LNCaP clone FGC (cell line): ENCODE data around the gene LEF1.

ENCODE experiments used
- DNase-seq: peaks from one replicate; pipeline ENCODE4 v3.0.0-alpha.2; 2011; ENCODE audit warnings: low read depth
- H3K4me3 ChIP-seq: 2 replicates; pipeline ENCODE4 v1.5.1; 2011; ENCODE audit warnings: mild to moderate bottlenecking, low read depth, low read length, control low read depth
- CTCF ChIP-seq: IDR thresholded peaks from 2 replicates; pipeline ENCODE4 v1.5.1; 2012; ENCODE audit warnings: mild to moderate bottlenecking; ENCODE audit not compliant: control insufficient read depth, insufficient read depth; ENCODE audit errors: extremely low read depth

LEF1 gene

DNA sequence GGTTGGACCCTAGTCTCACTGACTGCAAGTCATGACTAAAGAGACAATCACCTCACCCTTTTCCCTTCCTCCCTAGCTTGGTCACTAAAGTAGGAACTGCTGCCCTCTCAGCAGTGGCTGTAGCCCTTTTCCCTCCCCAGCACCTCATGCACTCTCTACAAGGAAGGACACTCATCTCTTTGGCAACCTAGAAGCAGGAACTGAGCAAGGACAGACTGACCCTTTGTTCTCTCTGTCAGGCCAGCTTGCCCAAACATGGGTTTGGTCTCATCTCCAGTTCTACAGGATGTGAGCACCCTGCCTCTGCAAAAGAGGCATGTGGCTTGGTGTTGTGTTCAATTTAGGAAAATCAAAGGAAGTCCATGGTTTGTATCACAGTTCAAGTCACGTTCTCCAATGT is 15.8 kb downstream of the LEF1 start:
- H3K4me3 ChIP-seq: no peak overlapping the region

GRCh38 chr4:108149588-108150380 is 18.9 kb downstream of the LEF1 start:
- TF ChIP-seq CTCF: no peak
- no peak for DNase-seq

More for the DNA sequence above, 15.8 kb downstream of the LEF1 start:
- no peak for DNase-seq
- TF ChIP-seq CTCF: no peak

GRCh38 chr4:108148316-108148715 is 20.4 kb downstream of the LEF1 start:
- no peak for TF ChIP-seq CTCF
- H3K4me3 ChIP-seq: no peak overlapping the region
- DNase-seq: no peak

More at GRCh38 chr4:108149588-108150380, 18.9 kb downstream of the LEF1 start:
- no peak overlapping the region for H3K4me3 ChIP-seq

DNA sequence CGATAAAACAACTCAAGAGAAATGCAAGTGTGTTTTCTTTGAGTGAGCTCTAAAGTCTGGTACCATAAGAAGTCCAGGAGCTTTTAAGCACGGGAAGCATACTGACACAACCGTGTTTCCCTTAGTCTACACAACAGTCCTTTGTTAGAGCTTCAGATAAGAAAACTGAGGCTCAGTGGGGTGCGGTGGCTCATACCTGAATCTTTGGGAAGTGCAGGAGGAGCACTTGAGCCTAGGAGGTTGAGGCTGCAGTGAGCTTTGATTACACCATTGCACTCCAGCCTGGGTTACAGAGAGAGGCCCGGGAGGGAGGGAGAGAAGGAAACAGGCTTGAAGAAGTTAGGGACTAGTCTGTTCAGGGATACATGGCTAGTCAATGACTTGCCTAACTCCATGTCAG is 21.9 kb downstream of the LEF1 start:
- H3K4me3 ChIP-seq: no peak overlapping the region
- no peak for TF ChIP-seq CTCF
- DNase-seq: no peak

DNA sequence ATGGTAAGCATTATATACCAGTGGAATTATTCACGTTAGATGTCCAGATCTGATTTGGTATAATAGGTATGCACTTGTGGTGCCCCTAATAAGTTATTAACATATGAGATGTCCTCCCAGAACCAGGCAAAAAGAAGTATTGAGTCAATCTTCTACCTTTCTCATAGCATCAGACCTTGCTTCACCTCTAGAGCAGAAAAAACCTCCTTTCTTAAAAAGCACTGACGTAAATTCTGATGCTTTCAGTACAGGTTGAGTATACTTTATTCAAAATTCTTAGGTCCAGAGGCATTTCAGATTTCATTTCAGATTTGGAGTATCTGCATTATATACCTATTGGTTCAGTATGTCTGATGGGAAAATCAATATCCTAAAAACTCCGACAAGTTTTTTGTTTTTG is 22.4 kb downstream of the LEF1 start:
- no peak overlapping the region for H3K4me3 ChIP-seq
- no peak for DNase-seq
- TF ChIP-seq CTCF: no peak

- no peak overlapping the region for H3K4me3 ChIP-seq
- no peak for DNase-seq
- no peak for TF ChIP-seq CTCF
These were observed 24.3 kb downstream of the LEF1 start for GRCh38 chr4:108144451-108144850.

DNA sequence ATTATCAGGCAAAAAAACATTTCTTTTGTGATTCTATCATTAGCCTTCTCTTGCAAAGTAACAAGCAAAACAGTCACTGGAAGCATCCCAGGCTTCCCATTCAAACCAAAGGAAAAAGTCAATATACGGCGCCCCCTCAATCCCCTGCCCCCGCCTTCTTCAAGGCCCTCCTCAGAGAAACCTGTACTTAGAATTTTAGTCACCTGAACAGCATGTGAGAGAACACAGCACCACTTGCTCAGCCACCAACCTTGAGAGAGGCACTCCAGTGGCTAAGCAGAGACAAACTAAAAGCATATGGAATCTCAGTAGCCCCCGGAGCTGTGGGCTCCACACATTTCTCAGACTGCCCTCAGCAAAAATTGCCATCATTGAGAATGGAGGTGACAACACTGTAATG is 25.2 kb downstream of the LEF1 start:
- TF ChIP-seq CTCF: no peak
- H3K4me3 ChIP-seq: no peak overlapping the region
- DNase-seq: no peak
